HFF-Myc (cell line): ENCODE measurements around the gene PIGT.

Source experiments
- DNase-seq: peaks from one replicate; pipeline ENCODE4 v3.0.0-alpha.2; 2011; ENCODE audit warnings: low read depth; ENCODE audit errors: extremely low read depth
- H3K4me3 ChIP-seq: replicated peaks from 2 replicates; pipeline ENCODE4 v1.5.1; 2011; ENCODE audit warnings: low read depth, mild to moderate bottlenecking, control low read depth, low read length
- CTCF ChIP-seq: IDR thresholded peaks from 2 replicates; pipeline ENCODE4 v1.5.1; 2012; ENCODE audit warnings: mild to moderate bottlenecking, low read depth, low read length, control low read depth; ENCODE audit errors: missing control alignments

The PIGT gene

GRCh38 chr20:45407783-45408645 is 7.9 kb upstream of the PIGT start, which contains the start of gene DBNDD2:
DBNDD2 (plus strand) TSS chr20:45408289; CDS start chr20:45408468, 179 bp downstream.
- no peak for TF ChIP-seq CTCF
- H3K4me3 ChIP-seq = peak within 1 kb of the TSS; percentile 72
- no peak for DNase-seq

DNA sequence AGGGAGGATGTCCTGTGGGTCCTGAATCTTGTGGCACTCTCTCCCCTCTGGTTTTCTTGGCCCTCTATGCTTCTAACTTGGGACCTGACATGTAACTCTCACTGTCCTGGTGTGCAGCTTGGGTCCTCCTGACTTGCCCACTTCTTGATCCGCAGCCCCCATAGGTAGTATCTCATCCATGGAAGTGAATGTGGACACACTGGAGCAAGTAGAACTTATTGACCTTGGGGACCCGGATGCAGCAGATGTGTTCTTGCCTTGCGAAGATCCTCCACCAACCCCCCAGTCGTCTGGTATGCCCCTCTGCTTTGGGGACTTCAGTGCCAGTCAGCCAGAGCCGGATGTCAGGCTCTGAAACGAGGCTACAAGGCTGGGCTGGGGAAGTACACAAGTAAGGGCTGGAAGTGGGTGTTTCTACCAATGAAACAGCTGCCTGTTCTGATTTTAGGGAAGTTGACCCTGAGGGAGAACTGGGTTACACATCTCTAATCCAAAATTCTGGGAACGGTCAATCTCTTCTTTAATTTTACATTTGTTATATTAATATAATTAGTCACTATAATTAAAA is 7.2 kb upstream of the PIGT start:
- H3K4me3 ChIP-seq = no peak overlapping the region
- TF ChIP-seq CTCF = no peak
- no peak for DNase-seq

- no peak overlapping the region for H3K4me3 ChIP-seq
- no peak for DNase-seq
- TF ChIP-seq CTCF = no peak
Observed at GRCh38 chr20:45409521-45410272, 6.2 kb upstream of the PIGT start.

GRCh38 chr20:45410887-45411286 is 5.1 kb upstream of the PIGT start:
- H3K4me3 ChIP-seq = no peak overlapping the region
- no peak for TF ChIP-seq CTCF
- DNase-seq = no peak

GRCh38 chr20:45412653-45413052 is 3.3 kb upstream of the PIGT start:
- no peak overlapping the region for H3K4me3 ChIP-seq
- TF ChIP-seq CTCF = no peak
- no peak for DNase-seq

- no peak for TF ChIP-seq CTCF
- DNase-seq = no peak
- H3K4me3 ChIP-seq = no peak overlapping the region
Observed at GRCh38 chr20:45413479-45413878, 2.5 kb upstream of the PIGT start.
